ENCODE results near the gene TSSC4.
"Not testable (repeated sequence)": the region's sequence is repeated elsewhere in the genome, so short reads cannot be mapped to it uniquely, and the experiment has no call there.

Gene TSSC4

GRCh38 chr11:2363577-2364370 lies 36.8 kb upstream of the TSSC4 start:
- no peak overlapping the region for H3K27ac ChIP-seq
- no peak for DNase-seq (ENCODE audit: low spot score)
- CTCF ChIA-PET, result no interaction called here
- POLR2A ChIA-PET (ENCODE audit: low non-redundant PET), result no interaction called here
- TF ChIP-seq CTCF (conservative IDR thresholded peaks at IDR 0.05; ENCODE audit: low read depth), result no peak

- DNase-seq (ENCODE audit: low spot score); POLR2A ChIA-PET (ENCODE audit: low non-redundant PET); CTCF ChIA-PET; H3K27ac ChIP-seq: not testable (repeated sequence)
These were observed 36.2 kb upstream of the TSSC4 start for GRCh38 chr11:2364386-2364785.

- no peak overlapping the region for H3K27ac ChIP-seq
- POLR2A ChIA-PET (ENCODE audit: low non-redundant PET), result no interaction called here
- no peak for TF ChIP-seq CTCF (conservative IDR thresholded peaks at IDR 0.05; ENCODE audit: low read depth)
- DNase-seq (ENCODE audit: low spot score), result no peak
- CTCF ChIA-PET, result interaction anchor here (0.5 kb wide), 1 partner anchor 747 kb away, joined by 3 read pairs; no protein-coding TSS in a partner anchor
These were observed 34.9 kb upstream of the TSSC4 start for GRCh38 chr11:2365571-2366210.

GRCh38 chr11:2366276-2366675 lies 34.3 kb upstream of the TSSC4 start:
- DNase-seq (ENCODE audit: low spot score), result no peak
- POLR2A ChIA-PET (ENCODE audit: low non-redundant PET), result no interaction called here
- TF ChIP-seq CTCF (conservative IDR thresholded peaks at IDR 0.05; ENCODE audit: low read depth), result no peak
- H3K27ac ChIP-seq, result no peak overlapping the region
- CTCF ChIA-PET, result no interaction called here

GRCh38 chr11:2366733-2367132 lies 33.8 kb upstream of the TSSC4 start:
- no peak for DNase-seq (ENCODE audit: low spot score)
- POLR2A ChIA-PET (ENCODE audit: low non-redundant PET), result no interaction called here
- no peak for TF ChIP-seq CTCF (conservative IDR thresholded peaks at IDR 0.05; ENCODE audit: low read depth)
- CTCF ChIA-PET, result interaction anchor here (0.6 kb wide), 1 partner anchor 714 kb away, joined by 3 read pairs; no protein-coding TSS in a partner anchor
- no peak overlapping the region for H3K27ac ChIP-seq

- ChIA-PET POLR2A (ENCODE audit: low non-redundant PET) (no interaction called here), CTCF (interaction anchor here (0.6 to 1.2 kb wide), 2 partner anchors 24 to 715 kb away, joined by 3 read pairs; no protein-coding TSS in a partner anchor)
- no peak for TF ChIP-seq CTCF (conservative IDR thresholded peaks at IDR 0.05; ENCODE audit: low read depth)
- no peak for DNase-seq (ENCODE audit: low spot score)
- no peak overlapping the region for H3K27ac ChIP-seq
These were observed 33.0 kb upstream of the TSSC4 start for GRCh38 chr11:2367266-2368160.

Measured in RWPE1 (cell line).